HT-29 (cell line): Measurements from ENCODE around the gene SLC9A3. TPM values are rescaled to one million over a fixed set of nuclear protein-coding genes. Genes with fewer than 3 reads are reported as not detected.
"Not testable (repeated sequence)": the region's sequence is repeated elsewhere in the genome, so short reads cannot be mapped to it uniquely, and the experiment has no call there.

ENCODE experiments used
- DNase-seq: peaks from one replicate; pipeline ENCODE4 v3.0.0-alpha.2; 2015; ENCODE audit warnings: low spot score
- total RNA-seq: library from RNA; depleted of rRNA; stranded (reverse); fragments of >200 nt; shearing (Covaris generic); gene quantifications from 2 replicates; pipeline ENCODE4 v1.2.3, GENCODE V29; 2014

Gene SLC9A3
- total RNA-seq, 1 experiment from 2014 or later: 11.5 TPM

GRCh38 chr5:490116-491106 is 33.8 kb downstream of the SLC9A3 start:
- no peak for DNase-seq

GRCh38 chr5:489689-490080 is 34.6 kb downstream of the SLC9A3 start:
- no peak for DNase-seq

- DNase-seq: no peak
These were observed 35.2 kb downstream of the SLC9A3 start for GRCh38 chr5:488744-489688.

DNA sequence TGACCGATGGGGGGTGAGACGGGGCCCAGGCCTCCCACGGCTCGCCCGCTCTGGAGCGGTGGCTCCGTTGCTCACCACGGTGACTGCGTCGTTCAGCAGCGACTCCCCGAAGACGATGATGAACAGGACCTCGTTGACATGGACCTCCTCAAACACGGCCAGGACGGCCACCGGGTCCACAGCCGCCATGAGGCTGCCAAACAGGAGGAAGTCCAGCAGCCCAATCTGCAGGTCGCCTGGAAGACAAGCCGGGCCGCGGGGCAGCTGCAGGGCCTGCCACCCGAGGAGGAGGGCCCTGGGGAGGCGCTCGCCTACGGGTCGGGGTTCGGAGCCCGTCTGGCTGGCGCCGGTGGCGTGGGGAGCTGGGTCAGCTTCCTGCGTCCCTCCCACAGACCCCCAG is 36.0 kb downstream of the SLC9A3 start:
- DNase-seq: no peak

DNA sequence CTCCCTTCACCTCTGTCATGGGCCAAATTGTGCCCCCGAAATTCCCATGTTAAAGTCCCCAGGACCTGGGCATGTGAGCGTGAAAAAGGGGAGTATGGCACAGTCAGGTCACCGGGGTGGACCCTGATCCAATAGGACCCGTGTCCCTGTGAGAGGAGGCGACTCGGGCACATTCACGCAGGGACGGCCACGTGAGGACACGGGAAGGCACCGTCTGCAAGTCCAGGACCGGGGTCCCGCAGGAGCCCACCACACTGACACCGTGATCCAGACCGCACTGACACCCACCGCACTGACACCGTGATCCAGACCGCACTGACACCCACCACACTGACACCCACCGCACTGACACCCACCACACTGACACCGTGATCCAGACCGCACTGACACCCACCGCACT is 37.7 kb downstream of the SLC9A3 start:
- DNase-seq: not testable (repeated sequence)

GRCh38 chr5:485946-486491 is 38.2 kb downstream of the SLC9A3 start:
- no peak for DNase-seq

GRCh38 chr5:485113-485945 is 38.9 kb downstream of the SLC9A3 start:
- DNase-seq: no peak

DNA sequence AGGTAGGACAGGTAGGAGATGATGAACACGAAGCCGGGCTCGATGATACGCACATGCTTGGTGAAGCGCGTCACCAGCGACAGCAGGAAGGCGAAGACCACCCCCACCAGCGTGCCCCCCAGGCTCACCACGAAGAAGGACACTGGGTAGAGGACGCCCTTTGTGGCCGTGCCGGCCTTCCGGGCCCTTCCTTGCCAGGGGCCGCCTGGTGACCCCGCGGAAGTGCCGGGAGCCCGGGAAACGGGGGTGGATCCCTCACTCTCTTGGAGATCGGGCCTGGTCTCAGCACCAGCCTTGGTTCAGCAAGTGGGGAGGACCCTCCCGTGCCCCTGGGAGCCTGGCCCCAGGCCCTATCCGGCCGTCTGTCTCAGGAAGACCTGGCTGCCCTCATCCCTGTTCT is 39.7 kb downstream of the SLC9A3 start:
- DNase-seq: no peak

- DNase-seq: no peak
These were observed 40.7 kb downstream of the SLC9A3 start for GRCh38 chr5:483434-484140.

- DNase-seq: no peak
These were observed 41.2 kb downstream of the SLC9A3 start for GRCh38 chr5:483011-483410.

GRCh38 chr5:482506-482905 is 41.7 kb downstream of the SLC9A3 start:
- no peak for DNase-seq

DNA sequence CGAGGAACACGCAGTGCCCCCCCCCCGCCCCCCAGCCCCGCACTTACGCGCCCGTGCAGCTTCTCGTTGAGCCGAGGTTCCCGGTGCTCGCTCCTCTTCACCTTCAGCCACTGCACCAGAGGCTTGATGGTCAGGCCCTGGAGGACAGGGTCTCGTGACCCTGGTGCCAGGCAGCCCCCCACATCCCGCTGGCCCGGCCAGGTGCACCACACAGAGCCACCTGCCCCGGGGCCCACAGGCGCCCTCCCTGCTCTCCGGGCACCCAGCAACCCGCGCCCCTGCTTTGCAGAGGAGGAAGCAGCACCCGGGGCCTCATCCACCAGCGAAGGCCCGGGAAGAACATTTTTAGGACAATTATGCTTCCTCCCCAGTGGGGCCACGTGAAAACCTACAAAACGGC is 42.2 kb downstream of the SLC9A3 start:
- no peak for DNase-seq

DNA sequence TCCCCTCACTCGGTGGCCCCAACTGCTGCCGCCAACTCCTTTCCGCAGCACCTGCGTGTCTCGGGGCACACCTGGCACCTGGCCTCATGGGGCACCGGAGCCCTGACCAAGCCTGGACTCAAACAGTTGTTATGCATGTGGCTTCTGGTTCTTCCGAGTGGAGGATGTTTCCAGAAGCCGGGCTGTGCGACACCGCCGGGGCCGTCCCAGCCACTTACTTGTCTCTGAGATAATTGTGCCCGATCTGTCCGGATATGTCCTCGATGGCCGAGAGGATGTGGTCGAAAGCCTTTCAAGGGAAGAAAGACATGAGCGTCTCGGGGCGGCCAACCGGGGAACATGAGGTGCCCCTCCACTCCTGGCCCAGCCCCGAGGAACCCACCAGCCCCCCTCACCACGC is 42.9 kb downstream of the SLC9A3 start:
- DNase-seq: no peak

DNA sequence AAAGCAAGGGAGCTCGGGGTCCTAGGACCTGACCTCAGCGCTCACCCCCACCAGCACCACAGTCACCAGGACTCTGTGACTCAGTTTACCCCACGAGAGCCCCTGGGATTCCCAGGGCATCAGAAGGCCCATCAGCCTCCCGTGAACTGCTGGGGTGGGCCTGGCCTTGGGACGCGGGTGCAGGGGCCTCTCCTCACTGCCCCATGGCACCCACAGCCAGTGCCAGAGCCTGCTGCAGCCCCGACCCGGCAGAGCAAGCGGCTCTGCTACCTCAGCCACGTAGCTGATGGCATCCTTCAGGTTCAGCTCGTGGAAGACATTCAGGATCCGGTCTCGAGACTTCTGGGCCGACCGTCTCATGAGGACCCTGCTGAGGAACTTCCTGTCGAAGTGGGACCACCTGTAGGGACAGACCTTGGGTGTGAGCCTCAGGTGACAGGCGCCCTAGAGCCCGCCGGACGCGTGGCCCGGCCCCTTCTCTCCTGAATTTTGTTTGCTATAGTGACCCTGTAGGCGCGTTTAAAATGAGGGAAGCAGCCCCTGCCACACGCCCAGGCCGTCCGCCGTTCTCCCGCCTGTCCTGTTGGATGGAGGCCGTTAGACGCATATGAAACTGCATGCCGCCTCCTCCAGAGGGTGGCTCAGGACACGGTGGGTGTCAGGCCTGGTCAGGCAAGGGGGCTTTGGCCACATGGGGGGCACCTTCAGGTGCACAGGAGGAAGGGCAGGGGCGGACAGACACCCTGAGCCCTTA is 44.5 kb downstream of the SLC9A3 start:
- no peak for DNase-seq

- no peak for DNase-seq
These were observed 45.2 kb downstream of the SLC9A3 start for GRCh38 chr5:478982-479535.

DNA sequence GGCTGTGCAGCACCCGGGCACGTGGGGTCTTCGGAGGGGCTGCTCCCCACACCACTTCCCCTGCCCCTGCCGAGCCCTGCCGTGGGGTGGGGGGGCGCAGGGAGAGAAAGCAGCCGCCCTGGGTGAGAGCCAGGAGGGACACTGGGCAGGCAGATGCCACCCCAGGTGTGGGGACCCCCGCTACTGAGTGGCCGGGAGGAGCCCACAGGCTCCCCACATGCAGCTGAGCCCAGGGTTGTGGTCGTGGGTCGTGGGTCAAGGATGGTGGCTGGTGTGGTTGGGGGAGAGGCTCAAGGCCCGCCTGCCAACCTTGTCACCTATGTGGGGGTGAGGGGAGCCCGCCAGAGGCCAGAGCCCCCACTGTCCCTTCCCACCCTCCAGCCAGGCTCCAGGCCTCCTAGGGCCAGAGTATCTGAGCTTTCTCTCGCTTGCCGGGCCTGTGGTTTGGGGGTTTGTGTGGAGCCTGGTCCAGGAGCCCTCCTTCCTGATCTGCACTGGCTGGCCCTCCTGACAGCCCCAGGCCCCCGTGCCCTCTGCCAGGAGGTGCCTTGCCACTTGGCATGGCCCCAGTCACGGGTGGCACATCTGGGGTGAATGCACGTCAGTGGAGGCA is 45.8 kb downstream of the SLC9A3 start:
- no peak for DNase-seq

GRCh38 chr5:477871-478270 is 46.4 kb downstream of the SLC9A3 start:
- DNase-seq: no peak

GRCh38 chr5:477247-477646 is 47.0 kb downstream of the SLC9A3 start:
- DNase-seq: no peak

- DNase-seq: no peak
These were observed 47.5 kb downstream of the SLC9A3 start for GRCh38 chr5:476814-477175.
